ENCODE data around the gene RELN. TPM values are rescaled to one million over a fixed set of nuclear protein-coding genes. Genes with fewer than 3 reads are reported as not detected.

RELN gene
- total RNA-seq, 1 experiment from 2014 or later: 0.02 TPM

DNA sequence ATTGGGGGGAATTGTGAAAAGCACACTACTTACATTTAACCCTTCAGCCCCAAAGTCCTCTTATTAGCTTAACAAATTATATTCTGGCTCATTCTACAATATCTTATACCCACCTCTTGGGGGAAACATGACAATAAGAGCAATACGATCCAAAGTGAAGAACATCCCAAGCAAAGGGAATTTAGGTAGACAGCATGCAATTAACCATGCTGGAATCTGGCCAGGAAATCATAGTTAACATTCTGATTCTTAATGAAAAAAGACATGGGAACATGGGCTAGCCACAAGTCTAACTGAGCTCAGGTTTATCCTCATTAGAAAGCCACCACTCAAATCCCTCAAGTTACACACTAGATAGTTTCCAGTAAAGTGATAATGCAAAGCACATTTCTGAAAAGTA, 301.5 kb downstream of the RELN start:
- 0 out of 4 replicates have a peak, but pooled peaks cover 0 to 3% of the 10 kb centered on the region in 2 experiments for H3K4me1 Mint-ChIP-seq
- H3K27ac Mint-ChIP-seq: no peak overlapping the region

More for the DNA sequence above, 301.5 kb downstream of the RELN start:
- Histone ChIP-seq H3K18ac (ENCODE audit: insufficient read length, low read depth, low read length) (no peak overlapping the region), H2BK120ac (ENCODE audit: low read depth, low read length, poor library complexity, severe bottlenecking) (no peak overlapping the region), H3K23me2 (ENCODE audit: insufficient read length, low read depth, low read length, poor library complexity, severe bottlenecking) (no peaks in the 10 kb centered on the region), H2AFZ (ENCODE audit: low read length) (no peak overlapping the region), H3K56ac (ENCODE audit: insufficient read length, low read depth, low read length) (no peak overlapping the region), H2AK5ac (ENCODE audit: insufficient read length, low read length) (no peak overlapping the region), H3K9me3 (ENCODE audit: control insufficient read depth, low read depth, low read length) (no peaks in the 10 kb centered on the region), H4K20me1 (ENCODE audit: control insufficient read depth, insufficient read depth, insufficient read length) (no peaks in the 10 kb centered on the region), H2BK15ac (ENCODE audit: low read depth, low read length) (no peak overlapping the region), H2BK5ac (ENCODE audit: insufficient read length, low read length) (no peak overlapping the region), H3K4me2 (ENCODE audit: insufficient read depth, insufficient read length, low read length) (no peak overlapping the region), H3T11ph (ENCODE audit: low read length) (no peak overlapping the region), H3K4ac (ENCODE audit: low read depth, low read length) (no peak overlapping the region), H3K79me2 (ENCODE audit: insufficient read depth, low read length) (no peaks in the 10 kb centered on the region), H3K9ac (ENCODE audit: extremely low read depth, insufficient read length, low read length) (no peak overlapping the region), H3K27ac (ENCODE audit: insufficient read length, low read depth, low read length) (no peak overlapping the region), H3K27me3 (ENCODE audit: insufficient read depth, low read length) (no peaks in the 10 kb centered on the region), H2BK12ac (ENCODE audit: insufficient read length, low read depth, low read length) (no peak overlapping the region), H3K23ac (ENCODE audit: insufficient read length, low read depth, low read length) (no peak overlapping the region), H3K79me1 (ENCODE audit: insufficient read depth, low read depth, low read length, poor library complexity, severe bottlenecking) (no peaks in the 10 kb centered on the region), H4K5ac (ENCODE audit: insufficient read length, low read depth, low read length) (no peak overlapping the region), H2BK20ac (ENCODE audit: low read depth, low read length, poor library complexity, severe bottlenecking) (no peak overlapping the region), H4K91ac (ENCODE audit: insufficient read length, low read depth, low read length) (no peak overlapping the region), H3K4me1 (ENCODE audit: insufficient read depth, low read length) (no peaks in the 10 kb centered on the region; the same call in 1 of the 2 replicates), H3K14ac (ENCODE audit: insufficient read depth, low read length) (no peak overlapping the region), H4K8ac (replicated peaks; ENCODE audit: insufficient read length, low read depth, low read length) (no peak overlapping the region)
- DNase-seq: no peak
- Mint-ChIP-seq H3K36me3 (ENCODE audit: insufficient read depth in 1 of 3, low read depth in 3 of 3) (no peaks in the 10 kb centered on the region), H3K4me3 (no peak overlapping the region), H3K9me3 (no peaks in the 10 kb centered on the region), H3K27me3 (ENCODE audit: low read depth) (peaks cover 2% of the 10 kb centered on the region; the same call in 1 of the 2 replicates)
- TF ChIP-seq, protein P1, sequence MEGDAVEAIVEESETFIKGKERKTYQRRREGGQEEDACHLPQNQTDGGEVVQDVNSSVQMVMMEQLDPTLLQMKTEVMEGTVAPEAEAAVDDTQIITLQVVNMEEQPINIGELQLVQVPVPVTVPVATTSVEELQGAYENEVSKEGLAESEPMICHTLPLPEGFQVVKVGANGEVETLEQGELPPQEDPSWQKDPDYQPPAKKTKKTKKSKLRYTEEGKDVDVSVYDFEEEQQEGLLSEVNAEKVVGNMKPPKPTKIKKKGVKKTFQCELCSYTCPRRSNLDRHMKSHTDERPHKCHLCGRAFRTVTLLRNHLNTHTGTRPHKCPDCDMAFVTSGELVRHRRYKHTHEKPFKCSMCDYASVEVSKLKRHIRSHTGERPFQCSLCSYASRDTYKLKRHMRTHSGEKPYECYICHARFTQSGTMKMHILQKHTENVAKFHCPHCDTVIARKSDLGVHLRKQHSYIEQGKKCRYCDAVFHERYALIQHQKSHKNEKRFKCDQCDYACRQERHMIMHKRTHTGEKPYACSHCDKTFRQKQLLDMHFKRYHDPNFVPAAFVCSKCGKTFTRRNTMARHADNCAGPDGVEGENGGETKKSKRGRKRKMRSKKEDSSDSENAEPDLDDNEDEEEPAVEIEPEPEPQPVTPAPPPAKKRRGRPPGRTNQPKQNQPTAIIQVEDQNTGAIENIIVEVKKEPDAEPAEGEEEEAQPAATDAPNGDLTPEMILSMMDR (conservative IDR thresholded peaks at IDR 0.05): no peak
- no CpG with 5 or more reads among the region's 1 CpG for WGBS (ENCODE audit: extremely low coverage, insufficient read length, low lambda C conversion rate)

All from H9 (cell line).